Neural cell (in vitro differentiated cells): ENCODE measurements around the gene KCTD16.

Experiments
- CTCF ChIP-seq: fragments of 450-650 bp; IDR thresholded peaks from 2 replicates; pipeline ENCODE4 v1.5.1; 2014; ENCODE audit warnings: antibody characterized with exemption, mild to moderate bottlenecking, moderate library complexity; ENCODE audit not compliant: poor library complexity, severe bottlenecking
- EP300 ChIP-seq: fragments of 450-650 bp; conservative IDR thresholded peaks from 2 replicates; pipeline ENCODE4 v1.6.1; 2014; ENCODE audit warnings: antibody characterized with exemption, mild to moderate bottlenecking, moderate library complexity; ENCODE audit not compliant: poor library complexity, severe bottlenecking
- EZH2 ChIP-seq: fragments of 200-600, 300-800 bp; shearing (Covaris generic), sonication (generic); IDR thresholded peaks from 2 replicates; pipeline ENCODE4 v1.6.1; 2014; ENCODE audit warnings: antibody characterized with exemption, low read length, borderline replicate concordance, mild to moderate bottlenecking; ENCODE audit not compliant: insufficient read depth, poor library complexity, severe bottlenecking
- MXI1 ChIP-seq: fragments of 450-650 bp; conservative IDR thresholded peaks from 2 replicates; pipeline ENCODE4 v1.6.1; 2014; ENCODE audit warnings: antibody characterized with exemption, mild to moderate bottlenecking; ENCODE audit not compliant: poor library complexity, severe bottlenecking
- POLR2AphosphoS5 ChIP-seq: IDR thresholded peaks from 2 replicates; pipeline ENCODE4 v1.6.1; 2012
- SMC3 ChIP-seq: fragments of 450-650 bp; conservative IDR thresholded peaks from 2 replicates; pipeline ENCODE4 v1.6.1; 2014; ENCODE audit warnings: antibody characterized with exemption, mild to moderate bottlenecking, moderate library complexity; ENCODE audit not compliant: poor library complexity
- TAF1 ChIP-seq: IDR thresholded peaks from 2 replicates; pipeline ENCODE4 v1.6.1; 2012; ENCODE audit warnings: low read depth

DNA sequence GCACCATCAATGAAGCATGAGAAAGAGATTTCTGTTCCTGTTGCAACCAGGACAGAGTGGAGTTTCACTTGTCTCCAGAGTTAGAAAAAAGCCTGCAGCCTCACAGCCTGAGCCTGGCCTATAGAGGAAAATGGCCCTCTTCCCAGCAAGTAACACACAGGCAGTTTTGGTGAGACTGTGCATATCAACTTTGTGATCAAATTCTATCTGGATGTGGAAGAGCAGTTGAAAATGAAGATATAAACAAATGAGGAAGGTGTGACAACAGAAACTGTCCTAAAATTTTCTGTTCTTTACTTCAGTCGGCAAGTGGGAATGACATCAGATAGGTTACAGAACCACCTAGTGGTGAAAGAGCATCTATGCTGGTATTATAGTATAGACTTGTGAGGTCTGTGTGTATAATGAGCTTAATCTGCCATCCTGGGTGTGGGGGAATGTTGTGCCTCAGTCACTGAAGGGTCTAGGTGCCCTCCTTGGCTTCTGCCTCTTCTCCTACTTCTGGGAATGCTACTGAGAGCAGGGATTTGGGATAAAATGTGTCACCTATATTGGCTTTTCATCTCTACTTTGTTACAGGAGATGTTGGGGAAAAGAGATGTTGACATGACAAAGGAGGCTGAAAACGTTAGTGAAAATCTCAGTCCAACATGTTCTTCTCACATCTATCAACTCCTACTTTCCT is 28.4 kb upstream of the KCTD16 start:
- TF ChIP-seq EP300 = no peak
- peak; percentile 87 for TF ChIP-seq CTCF
- no peak for TF ChIP-seq MXI1
- no peak for TF ChIP-seq EZH2
- TF ChIP-seq SMC3 = peak; percentile 84
- TF ChIP-seq POLR2AphosphoS5 = no peak
- TF ChIP-seq TAF1 = no peak
